NOMO-1 (cell line): Measurements from ENCODE around the gene FGFRL1.
"Not testable (repeated sequence)": the region's sequence is repeated elsewhere in the genome, so short reads cannot be mapped to it uniquely, and the experiment has no call there.

Experiments
- DNase-seq, 2 experiments: peaks; one replicate each; lab custom pipeline; 2025; ENCODE audit not compliant: unreplicated experiment in 2 of 2; lab: John Stamatoyannopoulos, UW

Gene FGFRL1

DNA sequence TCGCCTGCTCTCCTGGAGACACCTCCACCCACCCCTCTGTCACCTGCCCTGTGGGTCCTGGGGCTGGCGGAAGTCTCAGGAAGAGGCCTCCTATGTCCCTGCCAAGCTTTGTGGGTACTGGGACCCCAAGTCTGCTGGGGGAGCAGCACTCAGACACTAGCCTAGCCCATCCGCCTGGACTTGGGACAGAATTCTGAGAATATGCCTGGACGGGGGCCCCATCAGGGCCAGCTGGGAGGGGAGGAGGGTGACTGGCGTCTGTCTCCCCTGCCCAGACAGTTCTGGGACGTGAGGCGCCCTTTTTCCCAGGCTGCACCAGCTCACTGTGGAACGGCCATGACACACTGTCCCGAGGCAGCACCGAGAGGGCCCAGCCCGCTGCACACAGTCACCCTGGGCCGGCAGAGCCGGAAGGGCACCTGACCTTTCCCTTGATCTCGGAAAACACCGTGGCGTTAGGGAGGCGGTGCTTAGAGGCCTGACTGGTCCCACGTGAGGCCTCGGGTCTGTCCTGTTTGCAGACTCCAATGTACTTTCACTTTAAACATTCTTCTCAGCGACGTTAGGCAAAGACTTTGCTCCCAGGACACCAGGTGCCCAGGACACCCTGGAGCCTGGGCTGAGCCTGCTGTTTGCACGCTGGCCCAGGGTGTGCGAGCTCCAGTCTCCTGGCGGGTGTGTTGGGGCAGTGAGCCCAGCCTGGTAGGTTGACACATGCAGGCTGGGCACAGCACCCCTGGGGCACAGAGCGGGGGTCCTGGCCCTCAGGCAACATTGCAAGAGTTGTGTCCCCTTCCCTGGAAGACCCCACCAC is 18.9 kb upstream of the FGFRL1 start:
- no peak for DNase-seq

DNA sequence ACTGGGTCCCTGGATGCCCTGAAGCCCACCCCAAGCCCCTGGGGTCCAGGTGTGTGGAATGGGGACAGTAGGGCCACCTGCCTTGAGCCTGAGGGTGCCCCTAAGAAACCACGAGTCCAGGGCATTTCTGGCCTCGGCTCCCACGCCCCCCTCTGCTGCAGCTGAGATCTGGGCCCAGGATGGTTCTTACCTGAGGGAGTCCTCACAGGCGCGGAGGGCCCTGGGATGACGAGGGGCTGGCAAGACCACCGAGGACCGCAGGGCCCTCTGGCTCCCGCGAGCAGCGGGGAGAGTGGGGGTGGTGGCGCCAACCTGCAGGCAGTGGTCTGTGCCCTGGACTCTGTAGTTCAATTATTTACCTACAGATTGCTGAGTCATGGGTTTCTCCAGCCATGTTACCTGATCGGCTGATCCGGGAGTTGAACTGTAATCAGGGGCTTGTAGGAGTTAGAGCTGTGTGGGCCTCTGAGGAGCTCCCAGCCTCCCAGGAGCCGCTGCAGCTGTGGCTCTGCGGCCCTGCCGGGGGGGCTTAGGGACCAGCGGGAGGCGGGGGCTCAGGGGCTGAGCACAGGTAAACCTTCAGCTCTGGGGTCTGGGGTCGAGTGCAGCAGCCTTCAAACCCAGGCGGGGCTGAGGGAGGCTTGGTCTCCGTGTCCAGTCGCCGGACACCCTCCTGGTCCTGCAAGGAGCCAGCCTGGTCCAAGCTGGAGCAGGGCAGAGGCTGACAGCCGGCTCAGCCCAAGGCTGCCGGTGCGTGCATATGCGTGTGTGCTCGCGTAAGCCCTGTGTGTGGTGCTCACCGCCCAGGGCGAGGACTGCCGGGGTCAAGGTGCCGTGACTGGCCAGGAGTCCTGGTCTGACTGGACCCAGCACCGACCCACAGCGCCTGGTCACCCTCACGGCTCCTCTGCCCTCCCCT is 18.1 kb upstream of the FGFRL1 start, which contains the start of gene SLC26A1:
Gene SLC26A1 (minus strand): TSS at position 294 of the 919 bp plus-strand sequence. CDS start 1,701 bp downstream, outside the sequence.
- no peak for DNase-seq

- DNase-seq, result no peak
Observed at GRCh38 chr4:995311-996026, 16.0 kb upstream of the FGFRL1 start.

DNA sequence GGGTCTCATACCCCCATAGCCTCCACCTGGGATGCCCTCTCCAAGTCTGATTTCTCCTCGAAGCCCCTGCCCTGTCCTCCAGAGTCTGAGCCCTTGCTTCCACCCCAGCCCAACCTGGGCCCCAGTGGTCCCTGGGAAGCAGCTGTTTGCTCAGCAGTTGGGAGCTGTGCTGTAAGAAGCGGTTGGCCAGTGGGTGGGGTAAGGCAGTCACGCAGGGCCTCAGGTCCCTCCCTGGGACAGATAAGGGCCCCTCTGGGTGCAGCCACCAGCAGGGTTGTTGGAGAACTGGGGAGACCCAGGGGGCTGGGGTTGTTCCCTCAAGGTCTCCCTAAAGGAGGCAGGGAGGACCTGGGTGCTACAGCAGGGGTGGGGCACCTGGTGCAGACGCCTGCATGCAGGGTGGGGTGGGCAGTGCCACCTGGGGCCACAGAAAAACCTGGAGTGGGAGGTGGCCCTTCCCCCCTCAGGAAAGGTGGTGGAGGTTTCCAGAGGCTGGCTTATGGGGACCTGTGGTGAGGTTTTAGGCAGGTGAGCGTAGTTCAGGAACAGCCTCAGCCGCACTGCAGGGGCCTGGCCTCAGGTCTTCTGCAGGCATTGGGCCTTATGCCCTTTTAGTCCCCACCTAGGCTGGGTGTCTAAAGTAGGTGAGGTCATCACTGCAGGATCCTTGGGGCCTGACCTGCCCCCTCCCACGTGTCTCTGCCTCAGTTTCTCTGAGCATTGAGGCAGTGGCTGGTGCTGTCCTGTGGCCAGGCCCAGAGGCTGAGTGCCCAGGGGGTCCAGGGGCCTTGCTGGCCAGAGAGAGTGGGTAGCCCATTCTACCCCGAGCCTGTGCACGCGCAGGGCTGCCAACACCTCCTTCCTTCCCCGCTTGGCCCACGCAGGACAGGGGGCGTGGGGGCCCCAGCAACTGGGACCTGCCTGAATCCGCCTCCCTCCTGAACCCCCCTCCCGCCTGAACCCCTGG is 15.1 kb upstream of the FGFRL1 start:
- DNase-seq, result no peak

GRCh38 chr4:996997-997374 is 14.4 kb upstream of the FGFRL1 start:
- DNase-seq, result no peak

- DNase-seq, result no peak
Observed at GRCh38 chr4:997375-998071, 13.9 kb upstream of the FGFRL1 start.

DNA sequence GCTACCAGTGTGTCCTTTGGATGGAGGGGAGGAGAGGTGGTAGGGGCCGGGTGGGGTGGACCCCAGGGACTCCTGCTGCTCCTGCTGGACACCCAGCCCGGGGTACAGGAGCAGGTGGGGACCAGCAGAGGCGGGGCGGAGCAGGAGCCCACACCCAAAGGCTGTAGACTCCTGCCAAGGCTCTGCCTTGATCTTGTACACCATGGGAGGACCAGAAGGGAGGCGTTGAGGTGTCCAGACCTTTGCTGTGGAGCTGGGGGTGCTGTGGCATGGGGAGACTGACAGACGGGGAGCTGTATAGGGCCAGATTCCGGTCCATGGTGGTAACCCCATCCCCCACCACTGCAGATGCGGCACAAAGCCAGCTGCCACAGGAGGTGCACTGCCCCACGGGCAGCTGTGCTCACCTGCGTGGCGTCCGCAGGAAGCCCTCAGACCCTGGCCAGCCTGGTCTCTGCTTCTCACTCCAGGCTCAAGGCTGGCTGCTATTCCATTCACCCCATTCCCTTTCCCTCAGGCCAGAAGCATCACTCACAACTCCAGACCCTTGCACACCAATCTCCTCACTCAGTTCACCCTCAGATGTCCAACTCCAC is 13.2 kb upstream of the FGFRL1 start:
- DNase-seq, result no peak

DNA sequence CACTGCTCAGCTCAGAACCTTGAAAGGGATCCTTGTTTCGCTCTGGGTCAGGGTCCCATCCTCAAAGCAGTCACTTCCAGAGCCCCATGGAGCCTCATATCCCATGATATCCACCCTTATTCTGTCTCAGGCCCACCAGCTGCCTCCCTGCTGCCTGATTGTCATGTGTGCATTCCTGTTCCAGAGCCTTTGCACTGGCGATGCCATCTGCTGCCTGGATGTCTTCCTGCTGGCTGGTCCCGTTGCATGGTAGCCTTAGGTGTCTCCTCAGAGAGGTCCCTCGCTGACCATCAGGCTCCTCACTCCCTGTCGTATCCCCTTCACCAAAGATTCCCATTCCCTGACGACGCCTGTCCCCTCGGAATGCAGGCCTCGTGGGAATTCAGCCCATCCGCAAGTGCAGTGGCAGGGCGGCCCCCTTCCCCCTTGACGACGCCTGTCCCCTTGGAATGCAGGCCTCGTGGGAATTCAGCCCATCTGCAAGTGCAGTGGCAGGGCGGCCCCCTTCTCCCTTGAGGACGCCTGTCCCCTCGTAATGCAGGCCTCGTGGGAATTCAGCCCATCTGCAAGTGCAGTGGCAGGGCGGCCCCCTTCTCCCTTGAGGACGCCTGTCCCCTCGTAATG is 12.1 kb upstream of the FGFRL1 start:
- DNase-seq, result not testable (repeated sequence)

DNA sequence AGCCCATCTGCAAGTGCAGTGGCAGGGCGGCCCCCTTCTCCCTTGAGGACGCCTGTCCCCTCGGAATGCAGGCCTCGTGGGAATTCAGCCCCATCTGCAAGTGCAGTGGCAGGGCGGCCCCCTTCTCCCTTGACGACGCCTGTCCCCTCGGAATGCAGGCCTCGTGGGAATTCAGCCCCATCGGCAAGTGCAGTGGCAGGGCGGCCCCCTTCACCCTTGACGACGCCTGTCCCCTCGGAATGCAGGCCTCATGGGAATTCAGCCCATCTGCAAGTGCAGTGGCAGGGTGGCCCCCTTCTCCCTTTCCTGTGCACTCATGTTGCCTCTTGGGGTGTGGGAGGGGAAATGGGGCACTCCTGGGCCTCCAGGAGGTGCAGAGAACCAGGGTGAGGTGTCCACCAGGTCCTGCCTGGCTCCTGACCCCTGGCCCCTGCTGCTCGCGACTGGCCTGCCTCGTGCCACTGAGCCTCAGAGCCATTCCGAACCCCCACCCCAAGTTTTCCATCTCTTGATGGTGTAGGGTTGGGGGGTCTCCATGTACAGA is 11.5 kb upstream of the FGFRL1 start:
- no peak for DNase-seq

GRCh38 chr4:1000686-1001260 is 10.7 kb upstream of the FGFRL1 start:
- DNase-seq, result no peak

DNA sequence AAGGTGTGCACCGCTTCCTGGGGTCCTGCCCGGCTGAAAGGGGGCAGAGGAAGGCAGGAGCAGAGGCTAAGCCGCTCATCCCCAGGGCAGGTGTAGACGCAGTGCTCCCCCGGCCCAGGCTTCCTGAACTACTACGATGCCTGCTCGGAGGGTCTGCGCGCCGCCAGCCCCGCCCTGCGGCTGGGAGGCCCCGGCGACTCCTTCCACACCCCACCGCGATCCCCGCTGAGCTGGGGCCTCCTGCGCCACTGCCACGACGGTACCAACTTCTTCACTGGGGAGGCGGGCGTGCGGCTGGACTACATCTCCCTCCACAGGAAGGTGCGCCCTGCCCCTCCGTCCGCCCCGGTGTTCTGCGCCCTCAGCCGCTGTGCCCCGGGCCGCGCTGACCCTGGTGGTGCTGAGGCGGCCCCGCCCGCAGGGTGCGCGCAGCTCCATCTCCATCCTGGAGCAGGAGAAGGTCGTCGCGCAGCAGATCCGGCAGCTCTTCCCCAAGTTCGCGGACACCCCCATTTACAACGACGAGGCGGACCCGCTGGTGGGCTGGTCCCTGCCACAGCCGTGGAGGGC is 9.8 kb upstream of the FGFRL1 start:
- no peak for DNase-seq

DNA sequence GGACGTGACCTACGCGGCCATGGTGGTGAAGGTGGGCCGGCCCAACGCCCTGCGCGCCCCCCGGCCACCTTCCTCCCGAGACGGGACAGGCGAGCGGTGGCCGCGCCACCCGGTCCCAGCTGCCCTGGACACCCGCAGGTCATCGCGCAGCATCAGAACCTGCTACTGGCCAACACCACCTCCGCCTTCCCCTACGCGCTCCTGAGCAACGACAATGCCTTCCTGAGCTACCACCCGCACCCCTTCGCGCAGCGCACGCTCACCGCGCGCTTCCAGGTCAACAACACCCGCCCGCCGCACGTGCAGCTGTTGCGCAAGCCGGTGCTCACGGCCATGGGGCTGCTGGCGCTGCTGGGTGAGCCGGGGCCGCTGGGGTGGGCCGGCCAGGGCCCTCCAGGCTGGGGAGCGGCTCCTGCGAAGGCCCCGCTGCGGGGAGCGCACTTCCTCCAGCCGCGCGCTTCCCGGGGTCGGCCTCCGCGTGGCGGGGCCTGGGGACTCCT is 9.2 kb upstream of the FGFRL1 start:
- DNase-seq, result peak; percentile 8 to 18

DNA sequence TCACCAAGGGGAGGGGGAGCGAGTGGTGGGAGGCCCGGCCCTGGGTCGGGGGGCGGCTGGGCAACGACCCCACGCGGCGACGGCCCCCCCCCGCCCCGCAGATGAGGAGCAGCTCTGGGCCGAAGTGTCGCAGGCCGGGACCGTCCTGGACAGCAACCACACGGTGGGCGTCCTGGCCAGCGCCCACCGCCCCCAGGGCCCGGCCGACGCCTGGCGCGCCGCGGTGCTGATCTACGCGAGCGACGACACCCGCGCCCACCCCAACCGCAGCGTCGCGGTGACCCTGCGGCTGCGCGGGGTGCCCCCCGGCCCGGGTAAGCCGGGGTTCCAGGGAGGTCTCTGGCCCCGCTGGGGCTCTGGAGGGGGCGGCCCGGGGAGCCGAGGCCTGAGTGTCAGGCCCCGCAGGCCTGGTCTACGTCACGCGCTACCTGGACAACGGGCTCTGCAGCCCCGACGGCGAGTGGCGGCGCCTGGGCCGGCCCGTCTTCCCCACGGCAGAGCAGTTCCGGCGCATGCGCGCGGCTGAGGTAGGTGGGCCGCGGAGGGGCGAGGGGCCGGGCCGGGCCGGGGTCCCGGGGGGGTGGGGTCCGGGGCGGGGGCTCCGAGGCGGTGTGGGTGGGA is 8.7 kb upstream of the FGFRL1 start:
- no peak for DNase-seq

- no peak for DNase-seq
Observed at GRCh38 chr4:1003271-1004070, 8.0 kb upstream of the FGFRL1 start.

DNA sequence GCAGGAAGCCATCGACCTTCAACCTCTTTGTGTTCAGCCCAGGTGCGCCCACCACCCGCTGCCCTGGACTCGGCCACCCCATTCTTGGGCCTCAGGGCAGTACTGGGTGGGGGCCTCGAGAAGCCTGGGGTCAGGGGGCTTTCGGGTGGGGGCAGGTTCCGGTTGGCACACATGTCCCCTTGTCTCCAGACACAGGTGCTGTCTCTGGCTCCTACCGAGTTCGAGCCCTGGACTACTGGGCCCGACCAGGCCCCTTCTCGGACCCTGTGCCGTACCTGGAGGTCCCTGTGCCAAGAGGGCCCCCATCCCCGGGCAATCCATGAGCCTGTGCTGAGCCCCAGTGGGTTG is 7.4 kb upstream of the FGFRL1 start:
- no peak for DNase-seq
